ENCODE measurements around the gene RBCK1.
"Not testable (repeated sequence)": the region's sequence is repeated elsewhere in the genome, so short reads cannot be mapped to it uniquely, and the experiment has no call there.

RBCK1 gene

DNA sequence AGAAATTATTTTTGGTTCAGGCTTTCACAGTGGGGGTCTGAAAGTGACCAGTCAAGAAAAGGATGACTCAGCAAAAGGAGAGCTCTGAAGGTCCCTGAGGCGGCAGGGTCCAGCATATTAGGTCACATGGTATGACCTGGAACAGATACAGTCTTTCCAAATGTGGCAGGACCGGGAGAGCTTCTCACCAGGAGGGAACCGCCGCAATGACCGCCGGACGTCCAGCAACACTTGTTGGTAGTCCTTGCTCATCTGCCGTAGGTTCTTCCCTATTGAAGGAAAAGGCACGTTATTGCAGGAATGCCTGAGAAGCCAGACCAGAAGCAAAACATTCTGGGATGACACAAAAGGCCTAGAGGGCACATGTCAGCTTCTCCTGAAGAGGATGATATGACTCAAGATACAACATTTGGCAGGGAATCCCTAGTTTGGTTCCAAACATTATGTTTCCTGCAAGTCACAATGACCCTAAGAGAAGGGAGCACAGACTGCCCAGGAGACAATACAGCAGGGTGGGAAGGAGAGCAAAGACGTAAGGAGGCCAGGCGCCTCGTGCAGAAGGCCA, 36.8 kb downstream of the RBCK1 start:
- no peak for TF ChIP-seq EZH2 (IDR thresholded peaks at IDR 0.05; ENCODE audit: borderline replicate concordance, low read depth, low read length, severe bottlenecking)
- TF ChIP-seq, protein P1, sequence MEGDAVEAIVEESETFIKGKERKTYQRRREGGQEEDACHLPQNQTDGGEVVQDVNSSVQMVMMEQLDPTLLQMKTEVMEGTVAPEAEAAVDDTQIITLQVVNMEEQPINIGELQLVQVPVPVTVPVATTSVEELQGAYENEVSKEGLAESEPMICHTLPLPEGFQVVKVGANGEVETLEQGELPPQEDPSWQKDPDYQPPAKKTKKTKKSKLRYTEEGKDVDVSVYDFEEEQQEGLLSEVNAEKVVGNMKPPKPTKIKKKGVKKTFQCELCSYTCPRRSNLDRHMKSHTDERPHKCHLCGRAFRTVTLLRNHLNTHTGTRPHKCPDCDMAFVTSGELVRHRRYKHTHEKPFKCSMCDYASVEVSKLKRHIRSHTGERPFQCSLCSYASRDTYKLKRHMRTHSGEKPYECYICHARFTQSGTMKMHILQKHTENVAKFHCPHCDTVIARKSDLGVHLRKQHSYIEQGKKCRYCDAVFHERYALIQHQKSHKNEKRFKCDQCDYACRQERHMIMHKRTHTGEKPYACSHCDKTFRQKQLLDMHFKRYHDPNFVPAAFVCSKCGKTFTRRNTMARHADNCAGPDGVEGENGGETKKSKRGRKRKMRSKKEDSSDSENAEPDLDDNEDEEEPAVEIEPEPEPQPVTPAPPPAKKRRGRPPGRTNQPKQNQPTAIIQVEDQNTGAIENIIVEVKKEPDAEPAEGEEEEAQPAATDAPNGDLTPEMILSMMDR (IDR thresholded peaks at IDR 0.05; ENCODE audit: borderline replicate concordance, extremely low read depth, low read length, poor library complexity, severe bottlenecking): no peak
- Histone ChIP-seq H3K27me3 (ENCODE audit: insufficient read depth, low read length, poor library complexity) (no peaks in the 10 kb centered on the region), H3K4me3 (ENCODE audit: low read depth in 1 of 2, low read length in 2 of 2) (no peak overlapping the region), H2AFZ (ENCODE audit: low read depth, low read length) (no peak overlapping the region), H3K27ac (ENCODE audit: low read length) (no peak overlapping the region), H3K9ac (ENCODE audit: low read depth, low read length) (no peak overlapping the region), H4K20me1 (ENCODE audit: insufficient read depth, low read length) (peaks cover 29% of the 10 kb centered on the region), H3K79me2 (ENCODE audit: insufficient read depth, low read length) (peaks cover 43% of the 10 kb centered on the region), H3K36me3 (ENCODE audit: insufficient read depth, low read length) (peaks cover 75% of the 10 kb centered on the region), H3K4me2 (ENCODE audit: insufficient read depth, low read length) (no peak overlapping the region), H3K4me1 (ENCODE audit: insufficient read depth, low read length) (peaks cover 21% of the 10 kb centered on the region), H3K9me3 (ENCODE audit: insufficient read depth, low read length, severe bottlenecking) (no peaks in the 10 kb centered on the region)
- DNase-seq (no peak), ATAC-seq (ENCODE audit: insufficient read depth, low read depth) (no peak)

DNA sequence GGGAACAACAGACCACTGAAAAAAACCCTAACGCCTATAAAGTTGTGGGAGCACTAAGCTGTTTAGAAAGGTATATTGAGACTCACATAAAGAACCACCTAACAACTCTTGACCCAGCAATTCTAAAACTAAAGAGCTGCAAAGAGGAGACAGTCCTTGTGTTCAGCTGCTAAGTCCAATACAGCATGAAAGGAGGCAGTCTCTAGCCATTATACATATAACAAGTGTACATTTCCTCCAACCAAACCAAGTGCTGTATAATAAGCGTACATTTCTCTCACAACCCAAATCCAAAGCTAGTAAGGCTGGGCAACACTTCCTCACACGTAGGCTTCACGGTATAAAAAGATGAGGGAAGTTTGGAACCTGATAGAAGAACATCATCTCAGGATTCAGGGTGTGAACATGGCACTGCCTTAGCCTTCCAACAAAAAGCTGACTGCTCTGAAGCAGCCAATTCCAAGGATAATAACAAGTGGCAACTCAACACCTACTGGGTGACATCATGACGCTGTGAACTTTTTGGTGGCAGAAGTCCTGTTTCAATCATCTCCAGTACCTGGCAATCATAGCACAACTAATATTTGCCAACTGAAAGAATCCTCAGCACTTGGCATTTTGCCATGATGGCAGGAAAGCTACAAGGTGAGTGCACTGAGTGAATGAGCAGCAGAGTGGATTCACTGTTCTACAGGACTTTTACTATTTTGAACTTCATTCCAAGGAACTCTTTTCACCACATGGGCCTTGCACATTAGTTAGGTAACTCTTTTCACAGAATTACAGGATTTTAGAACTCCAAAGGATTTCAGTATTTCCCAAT, 37.6 kb downstream of the RBCK1 start:
- peaks cover 70% of the 10 kb centered on the region for H3K36me3 ChIP-seq (ENCODE audit: insufficient read depth, low read length)
- TF ChIP-seq, protein P1 (IDR thresholded peaks at IDR 0.05; ENCODE audit: borderline replicate concordance, extremely low read depth, low read length, poor library complexity, severe bottlenecking): no peak
- no peak for TF ChIP-seq EZH2 (IDR thresholded peaks at IDR 0.05; ENCODE audit: borderline replicate concordance, low read depth, low read length, severe bottlenecking)
- peaks cover 29% of the 10 kb centered on the region for H4K20me1 ChIP-seq (ENCODE audit: insufficient read depth, low read length)

DNA sequence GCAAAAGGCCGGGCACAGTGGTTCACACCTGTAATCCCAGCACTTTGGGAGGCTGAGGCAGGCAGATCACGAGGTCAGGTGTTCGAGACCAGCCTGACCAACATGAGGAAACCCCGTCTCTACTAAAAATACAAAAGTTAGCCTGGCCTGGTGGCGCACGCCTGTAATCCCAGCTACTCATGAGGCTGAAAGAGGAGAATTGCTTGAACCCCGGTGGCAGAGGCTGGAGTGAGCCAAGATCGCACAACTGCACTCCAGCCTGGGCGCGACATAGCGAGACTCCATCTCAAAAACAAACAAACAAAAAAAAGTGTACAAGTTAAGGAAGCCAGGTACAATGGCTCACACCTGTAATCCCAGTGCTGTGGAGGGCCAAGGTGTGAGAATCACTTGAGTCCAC, 43.9 kb downstream of the RBCK1 start:
- peaks cover 16% of the 10 kb centered on the region for H3K36me3 ChIP-seq (ENCODE audit: insufficient read depth, low read length)
- not testable (repeated sequence) for H3K27ac ChIP-seq (ENCODE audit: low read length); H3K27me3 ChIP-seq (ENCODE audit: insufficient read depth, low read length, poor library complexity); H3K4me2 ChIP-seq (ENCODE audit: insufficient read depth, low read length); DNase-seq; H3K9me3 ChIP-seq (ENCODE audit: insufficient read depth, low read length, severe bottlenecking); H2AFZ ChIP-seq (ENCODE audit: low read depth, low read length); ATAC-seq (ENCODE audit: insufficient read depth, low read depth); H3K4me3 ChIP-seq (ENCODE audit: low read depth in 1 of 2, low read length in 2 of 2); H3K4me1 ChIP-seq (ENCODE audit: insufficient read depth, low read length); H3K9ac ChIP-seq (ENCODE audit: low read depth, low read length)
- peaks cover 49% of the 10 kb centered on the region for H4K20me1 ChIP-seq (ENCODE audit: insufficient read depth, low read length)
- peaks cover 87% of the 10 kb centered on the region for H3K79me2 ChIP-seq (ENCODE audit: insufficient read depth, low read length)

More for the DNA sequence above, 37.6 kb downstream of the RBCK1 start:
- ATAC-seq (ENCODE audit: insufficient read depth, low read depth) (no peak), DNase-seq (no peak)
- H3K4me1 ChIP-seq (ENCODE audit: insufficient read depth, low read length): peaks cover 13% of the 10 kb centered on the region
- H3K9me3 ChIP-seq (ENCODE audit: insufficient read depth, low read length, severe bottlenecking): no peaks in the 10 kb centered on the region
- H3K27ac ChIP-seq (ENCODE audit: low read length): no peak overlapping the region
- H3K27me3 ChIP-seq (ENCODE audit: insufficient read depth, low read length, poor library complexity): no peaks in the 10 kb centered on the region
- H3K9ac ChIP-seq (ENCODE audit: low read depth, low read length): no peak overlapping the region
- H2AFZ ChIP-seq (ENCODE audit: low read depth, low read length): no peak overlapping the region
- no peak overlapping the region for H3K4me3 ChIP-seq (ENCODE audit: low read depth in 1 of 2, low read length in 2 of 2)
- H3K4me2 ChIP-seq (ENCODE audit: insufficient read depth, low read length): no peak overlapping the region
- peaks cover 50% of the 10 kb centered on the region for H3K79me2 ChIP-seq (ENCODE audit: insufficient read depth, low read length)

DNA sequence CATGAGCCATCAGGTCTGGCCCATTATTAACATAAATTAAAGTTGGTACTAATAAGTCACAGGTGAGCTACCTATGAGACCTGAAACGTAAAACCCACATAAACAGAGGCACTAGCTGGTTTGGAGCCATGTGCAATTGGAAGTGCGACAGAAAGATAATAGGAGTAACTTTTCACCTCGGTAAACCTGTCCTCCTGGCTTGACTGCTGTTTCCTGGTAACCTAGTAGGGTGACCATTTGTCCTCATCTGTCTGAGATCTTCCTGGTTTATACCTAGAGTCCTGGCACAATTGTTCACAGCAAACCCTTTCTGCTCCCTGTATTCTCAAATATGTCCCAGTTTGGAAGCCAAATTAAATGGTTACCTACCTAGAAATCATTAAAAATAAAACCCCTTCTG, 46.9 kb downstream of the RBCK1 start:
- no peak overlapping the region for H3K4me2 ChIP-seq (ENCODE audit: insufficient read depth, low read length)
- H2AFZ ChIP-seq (ENCODE audit: low read depth, low read length): no peak overlapping the region
- H3K4me3 ChIP-seq (ENCODE audit: low read depth in 1 of 2, low read length in 2 of 2): no peak overlapping the region
- DNase-seq: no peak
- peaks cover 8% of the 10 kb centered on the region for H3K36me3 ChIP-seq (ENCODE audit: insufficient read depth, low read length)
- no peaks in the 10 kb centered on the region for H3K27me3 ChIP-seq (ENCODE audit: insufficient read depth, low read length, poor library complexity)
- no peak overlapping the region for H3K9ac ChIP-seq (ENCODE audit: low read depth, low read length)
- no peak overlapping the region for H3K27ac ChIP-seq (ENCODE audit: low read length)
- peaks cover 9% of the 10 kb centered on the region for H3K4me1 ChIP-seq (ENCODE audit: insufficient read depth, low read length)
- no peak for ATAC-seq (ENCODE audit: insufficient read depth, low read depth)
- TF ChIP-seq, protein P1 (IDR thresholded peaks at IDR 0.05; ENCODE audit: borderline replicate concordance, extremely low read depth, low read length, poor library complexity, severe bottlenecking): no peak
- TF ChIP-seq EZH2 (IDR thresholded peaks at IDR 0.05; ENCODE audit: borderline replicate concordance, low read depth, low read length, severe bottlenecking): no peak
- H4K20me1 ChIP-seq (ENCODE audit: insufficient read depth, low read length): peaks cover 66% of the 10 kb centered on the region
- peaks cover 95% of the 10 kb centered on the region for H3K79me2 ChIP-seq (ENCODE audit: insufficient read depth, low read length)
- no peaks in the 10 kb centered on the region for H3K9me3 ChIP-seq (ENCODE audit: insufficient read depth, low read length, severe bottlenecking)

Data from DND-41 (cell line).